SU-DHL-6 (cell line): Measurements from ENCODE around the gene MYO1D.

Experiments
- H2AFZ ChIP-seq: fragments of 200-600 bp; sonication (generic); 2 replicates; pipeline ENCODE4 v1.6.1; 2014; ENCODE audit warnings: low read depth, mild to moderate bottlenecking, moderate library complexity, mixed read lengths, antibody characterized with exemption, low read length; ENCODE audit not compliant: severe bottlenecking
- H3F3A ChIP-seq: fragments of 200-600 bp; shearing (Covaris generic); 2 replicates; pipeline ENCODE4 v1.6.0; 2016; ENCODE audit warnings: antibody characterized with exemption, mild to moderate bottlenecking; ENCODE audit not compliant: insufficient read depth
- H3K27ac ChIP-seq: fragments of 200-600 bp; sonication (generic); 2 replicates; pipeline ENCODE4 v1.5.1; 2016; ENCODE audit warnings: low read depth, mild to moderate bottlenecking, low read length, moderate library complexity, mixed read lengths
- H3K27me3 ChIP-seq: fragments of 200-600 bp; sonication (generic), shearing (Covaris generic); 2 replicates; pipeline ENCODE4 v1.6.0; 2014; ENCODE audit warnings: mild to moderate bottlenecking, low read length
- H3K36me3 ChIP-seq: fragments of 200-600 bp; sonication (generic); 2 replicates; pipeline ENCODE4 v1.6.1; 2014; ENCODE audit warnings: mild to moderate bottlenecking, low read length, mixed read lengths
- H3K4me2 ChIP-seq: fragments of 300-600, 200-600 bp; shearing (Covaris generic), sonication (generic); 2 replicates; pipeline ENCODE4 v1.6.0; 2014; ENCODE audit warnings: low read length, low read depth, mild to moderate bottlenecking; ENCODE audit not compliant: poor library complexity, severe bottlenecking
- H3K4me3 ChIP-seq: fragments of 200-600 bp; sonication (generic); 2 replicates; pipeline ENCODE4 v1.5.1; 2014; ENCODE audit warnings: antibody characterized with exemption, low read length, mild to moderate bottlenecking, mixed read lengths; ENCODE audit not compliant: insufficient read depth, poor library complexity, severe bottlenecking
- H3K79me2 ChIP-seq: fragments of 200-600 bp; sonication (generic); 2 replicates; pipeline ENCODE4 v1.6.1; 2014; ENCODE audit warnings: mild to moderate bottlenecking, low read length, moderate library complexity; ENCODE audit not compliant: insufficient read depth
- H3K9ac ChIP-seq: fragments of 200-600 bp; sonication (generic); 2 replicates; pipeline ENCODE4 v1.7.0; 2014; ENCODE audit warnings: mild to moderate bottlenecking, low read length
- H3K9me2 ChIP-seq: fragments of 200-600 bp; sonication (generic); replicated peaks from 2 replicates; pipeline ENCODE4 v1.6.1; 2014; ENCODE audit warnings: low read length; ENCODE audit not compliant: insufficient read depth
- H3K9me3 ChIP-seq: fragments of 200-600 bp; sonication (generic); 2 replicates; pipeline ENCODE4 v1.6.1; 2014; ENCODE audit warnings: low read length, mixed read lengths; ENCODE audit not compliant: insufficient read depth
- H4K20me1 ChIP-seq: fragments of 200-600 bp; sonication (generic); 2 replicates; pipeline ENCODE4 v1.6.1; 2014; ENCODE audit warnings: low read depth, mild to moderate bottlenecking, antibody characterized with exemption, low read length, moderate library complexity, mixed read lengths
- EZH2phosphoT487 ChIP-seq: fragments of 200-600 bp; sonication (generic), shearing (Covaris generic); conservative IDR thresholded peaks from 2 replicates; pipeline ENCODE4 v1.6.1; 2018; ENCODE audit warnings: mild to moderate bottlenecking, antibody characterized with exemption, low read length, moderate library complexity, mixed read lengths
- TF ChIP-seq, protein P1 (sequence below): fragments of 200-600 bp; sonication (generic); IDR thresholded peaks from one replicate; pipeline ENCODE4 v1.5.1; 2017; ENCODE audit warnings: antibody characterized with exemption, mild to moderate bottlenecking, low read length, moderate library complexity; ENCODE audit not compliant: insufficient read depth, poor library complexity, severe bottlenecking

The MYO1D gene

DNA sequence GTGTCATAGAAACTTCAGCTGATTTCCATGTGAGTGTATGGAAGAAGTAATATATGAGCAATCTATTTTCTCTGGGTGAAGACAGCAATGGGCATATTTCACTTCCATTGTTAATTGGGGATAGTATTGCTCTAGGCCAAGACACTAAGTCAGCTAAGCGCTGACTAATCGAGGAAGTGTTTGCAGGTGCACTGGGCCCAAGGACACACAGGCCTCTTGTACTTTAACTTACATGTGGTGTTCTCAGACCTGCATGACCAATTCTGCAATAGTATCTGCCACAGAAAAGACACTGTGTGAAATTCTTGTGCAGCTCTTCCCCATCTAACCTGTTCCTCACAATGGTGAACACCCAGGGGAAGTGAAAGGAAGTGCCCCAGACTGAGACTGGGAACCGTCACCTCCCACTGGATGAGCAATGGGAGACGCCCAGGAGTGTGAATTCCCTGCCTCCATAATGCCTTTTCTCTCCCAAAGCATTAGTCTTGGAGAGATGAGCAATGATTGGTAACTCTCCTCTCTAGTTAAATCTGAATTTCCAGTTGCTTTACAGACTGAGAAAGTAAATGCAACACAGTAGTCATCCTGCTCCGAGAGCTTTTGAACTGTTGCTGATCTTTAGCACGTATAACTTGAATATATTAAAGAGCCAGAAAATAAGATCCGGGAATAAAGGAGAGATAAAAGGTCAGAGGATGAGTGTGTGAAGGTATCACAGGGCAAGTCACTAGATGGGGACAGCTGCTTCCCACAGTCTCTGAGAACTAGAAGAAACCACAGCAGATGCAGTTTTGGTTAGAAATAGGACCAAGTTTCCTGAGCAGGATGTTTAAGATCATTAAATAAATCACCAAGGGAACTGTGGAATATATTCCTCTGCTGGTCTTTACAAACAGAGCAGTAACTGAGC, 307.5 kb downstream of the MYO1D start:
- Histone ChIP-seq H3K9ac (no peak overlapping the region), H3F3A (no peaks in the 10 kb centered on the region), H3K27ac (no peak overlapping the region), H3K4me2 (no peak overlapping the region), H2AFZ (no peak overlapping the region), H3K36me3 (no peaks in the 10 kb centered on the region), H3K9me3 (no peaks in the 10 kb centered on the region), H3K9me2 (no peaks in the 10 kb centered on the region), H3K79me2 (no peaks in the 10 kb centered on the region), H3K4me3 (no peak overlapping the region), H3K27me3 (no peaks in the 10 kb centered on the region), H4K20me1 (no peaks in the 10 kb centered on the region)
- no peak for TF ChIP-seq EZH2phosphoT487
- TF ChIP-seq, protein P1, sequence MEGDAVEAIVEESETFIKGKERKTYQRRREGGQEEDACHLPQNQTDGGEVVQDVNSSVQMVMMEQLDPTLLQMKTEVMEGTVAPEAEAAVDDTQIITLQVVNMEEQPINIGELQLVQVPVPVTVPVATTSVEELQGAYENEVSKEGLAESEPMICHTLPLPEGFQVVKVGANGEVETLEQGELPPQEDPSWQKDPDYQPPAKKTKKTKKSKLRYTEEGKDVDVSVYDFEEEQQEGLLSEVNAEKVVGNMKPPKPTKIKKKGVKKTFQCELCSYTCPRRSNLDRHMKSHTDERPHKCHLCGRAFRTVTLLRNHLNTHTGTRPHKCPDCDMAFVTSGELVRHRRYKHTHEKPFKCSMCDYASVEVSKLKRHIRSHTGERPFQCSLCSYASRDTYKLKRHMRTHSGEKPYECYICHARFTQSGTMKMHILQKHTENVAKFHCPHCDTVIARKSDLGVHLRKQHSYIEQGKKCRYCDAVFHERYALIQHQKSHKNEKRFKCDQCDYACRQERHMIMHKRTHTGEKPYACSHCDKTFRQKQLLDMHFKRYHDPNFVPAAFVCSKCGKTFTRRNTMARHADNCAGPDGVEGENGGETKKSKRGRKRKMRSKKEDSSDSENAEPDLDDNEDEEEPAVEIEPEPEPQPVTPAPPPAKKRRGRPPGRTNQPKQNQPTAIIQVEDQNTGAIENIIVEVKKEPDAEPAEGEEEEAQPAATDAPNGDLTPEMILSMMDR, result no peak

DNA sequence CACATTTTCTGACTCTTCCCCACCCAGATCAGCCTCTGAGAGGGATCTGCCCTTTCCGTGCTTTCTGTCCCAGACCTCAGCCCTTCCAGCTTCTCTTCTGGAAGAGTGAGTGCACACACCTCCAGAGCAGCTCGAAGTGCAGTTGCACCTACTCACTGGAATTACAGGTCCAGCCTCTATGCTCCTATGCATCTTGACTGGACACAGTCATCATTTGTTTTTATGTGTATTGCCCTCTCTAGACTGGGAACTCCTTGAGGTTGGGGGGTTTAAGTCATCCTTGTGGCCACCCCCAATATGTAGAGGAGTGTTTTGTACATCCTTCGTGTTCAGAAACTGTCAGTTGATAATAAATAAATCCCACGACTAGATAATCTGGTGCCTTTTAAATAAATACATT, 308.2 kb downstream of the MYO1D start:
- no peak for TF ChIP-seq EZH2phosphoT487
- TF ChIP-seq, protein P1, result no peak
- no peaks in the 10 kb centered on the region for H3K79me2 ChIP-seq
- no peak overlapping the region for H3K9ac ChIP-seq
- no peak overlapping the region for H3K4me3 ChIP-seq
- no peaks in the 10 kb centered on the region for H3F3A ChIP-seq
- H3K9me3 ChIP-seq, result no peaks in the 10 kb centered on the region
- H3K27me3 ChIP-seq, result no peaks in the 10 kb centered on the region
- no peaks in the 10 kb centered on the region for H3K36me3 ChIP-seq
- H3K27ac ChIP-seq, result no peak overlapping the region
- no peak overlapping the region for H2AFZ ChIP-seq
- no peak overlapping the region for H3K4me2 ChIP-seq
- no peaks in the 10 kb centered on the region for H3K9me2 ChIP-seq
- no peaks in the 10 kb centered on the region for H4K20me1 ChIP-seq

DNA sequence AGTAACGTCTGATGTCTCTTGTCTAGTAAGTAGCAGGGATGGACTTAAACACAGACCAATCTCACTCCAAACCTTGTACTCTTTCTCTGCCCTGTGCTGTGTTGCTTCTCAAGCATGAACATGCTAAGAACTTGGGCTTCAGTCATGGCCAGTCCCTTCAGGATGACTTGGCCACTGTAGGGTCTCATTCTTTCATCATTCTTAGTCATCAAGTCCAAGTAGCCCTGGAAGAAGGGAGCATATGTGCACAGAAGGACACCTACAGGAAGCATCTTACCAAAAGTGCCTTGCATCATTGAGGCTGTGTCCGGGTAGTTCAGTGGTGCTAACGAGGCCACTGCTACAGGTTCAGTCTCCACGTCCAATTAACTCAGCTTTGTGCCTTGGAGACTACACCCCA, 309.4 kb downstream of the MYO1D start:
- no peak overlapping the region for H3K27ac ChIP-seq
- no peaks in the 10 kb centered on the region for H3K27me3 ChIP-seq
- H3K4me3 ChIP-seq, result no peak overlapping the region
- H3K4me2 ChIP-seq, result no peak overlapping the region
- H4K20me1 ChIP-seq, result no peaks in the 10 kb centered on the region
- H2AFZ ChIP-seq, result no peak overlapping the region
- no peak for TF ChIP-seq EZH2phosphoT487
- TF ChIP-seq, protein P1, result no peak
- no peaks in the 10 kb centered on the region for H3K36me3 ChIP-seq
- no peaks in the 10 kb centered on the region for H3K9me3 ChIP-seq
- H3F3A ChIP-seq, result no peaks in the 10 kb centered on the region
- no peak overlapping the region for H3K9ac ChIP-seq
- no peaks in the 10 kb centered on the region for H3K79me2 ChIP-seq
- H3K9me2 ChIP-seq, result no peaks in the 10 kb centered on the region
